ENCODE results near the gene HDAC2.
"Not testable (repeated sequence)": the region's sequence is repeated elsewhere in the genome, so short reads cannot be mapped to it uniquely, and the experiment has no call there.

GRCh38 chr6:114017146-114017545, 46.2 kb upstream of the HDAC2 start:
- TF ChIP-seq CTCF, POLR2A (IDR thresholded peaks at IDR 0.05): not testable (repeated sequence)

All from Peyer's patch (tissue), 4 donors.